Measurements from ENCODE around the gene OR52D1. TPM values are rescaled to one million over a fixed set of nuclear protein-coding genes. Genes with fewer than 3 reads are reported as not detected.

Gene OR52D1
- total RNA-seq, 1 experiment from 2014 or later, result not detected

GRCh38 chr11:5521540-5521939 lies 33.1 kb downstream of the OR52D1 start:
- Histone ChIP-seq H2BK20ac (ENCODE audit: low read depth, low read length, poor library complexity, severe bottlenecking) (no peak overlapping the region), H3K79me2 (ENCODE audit: insufficient read depth, low read length) (no peaks in the 10 kb centered on the region), H3T11ph (ENCODE audit: low read length) (no peak overlapping the region), H2BK5ac (ENCODE audit: insufficient read length, low read length) (no peak overlapping the region), H3K56ac (ENCODE audit: insufficient read length, low read depth, low read length) (no peak overlapping the region), H2BK120ac (ENCODE audit: low read depth, low read length, poor library complexity, severe bottlenecking) (no peak overlapping the region), H3K14ac (ENCODE audit: insufficient read depth, low read length) (no peak overlapping the region), H4K5ac (ENCODE audit: insufficient read length, low read depth, low read length) (no peak overlapping the region), H3K27ac (ENCODE audit: insufficient read length, low read depth, low read length) (no peak overlapping the region), H4K8ac (replicated peaks; ENCODE audit: insufficient read length, low read depth, low read length) (no peak overlapping the region), H3K27me3 (ENCODE audit: insufficient read depth, low read length) (no peaks in the 10 kb centered on the region), H3K79me1 (ENCODE audit: insufficient read depth, low read depth, low read length, poor library complexity, severe bottlenecking) (no peaks in the 10 kb centered on the region), H4K91ac (ENCODE audit: insufficient read length, low read depth, low read length) (no peak overlapping the region), H3K18ac (ENCODE audit: insufficient read length, low read depth, low read length) (no peak overlapping the region), H2BK12ac (ENCODE audit: insufficient read length, low read depth, low read length) (no peak overlapping the region), H2AK5ac (ENCODE audit: insufficient read length, low read length) (no peak overlapping the region), H3K23me2 (ENCODE audit: insufficient read length, low read depth, low read length, poor library complexity, severe bottlenecking) (no peaks in the 10 kb centered on the region), H3K9ac (ENCODE audit: extremely low read depth, insufficient read length, low read length) (no peak overlapping the region), H3K9me3 (ENCODE audit: control insufficient read depth, low read depth, low read length) (no peaks in the 10 kb centered on the region), H2AFZ (ENCODE audit: low read length) (no peak overlapping the region), H3K4ac (ENCODE audit: low read depth, low read length) (no peak overlapping the region), H2BK15ac (ENCODE audit: low read depth, low read length) (no peak overlapping the region), H3K4me1 (ENCODE audit: insufficient read depth, low read length) (no peaks in the 10 kb centered on the region; the same call in 1 of the 2 replicates), H3K4me2 (ENCODE audit: insufficient read depth, insufficient read length, low read length) (no peak overlapping the region), H3K23ac (ENCODE audit: insufficient read length, low read depth, low read length) (no peak overlapping the region), H4K20me1 (ENCODE audit: control insufficient read depth, insufficient read depth, insufficient read length) (no peaks in the 10 kb centered on the region)
- Mint-ChIP-seq H3K27me3 (ENCODE audit: low read depth) (peaks cover 20% of the 10 kb centered on the region), H3K36me3 (ENCODE audit: insufficient read depth in 1 of 3, low read depth in 3 of 3) (no peaks in the 10 kb centered on the region; a peak in 1 of 7 replicates), H3K27ac (no peak overlapping the region), H3K4me3 (no peak overlapping the region), H3K9me3 (no peaks in the 10 kb centered on the region), H3K4me1 (peaks cover 12 to 14% of the 10 kb centered on the region in 2 experiments)
- DNase-seq, result no peak
- TF ChIP-seq CTCF (conservative IDR thresholded peaks at IDR 0.05), result no peak
- WGBS (ENCODE audit: extremely low coverage, insufficient read length, low lambda C conversion rate), result no CpG with 5 or more reads among the region's 4 CpGs
